HG02623 (cell line): ENCODE data around the gene RABGAP1L.

ENCODE experiments used
- ATAC-seq: cut with Tn5 transposase; IDR thresholded peaks from one replicate; pipeline ENCODE4 v1.9.1; 2021; ENCODE audit warnings: moderate library complexity; ENCODE audit not compliant: unreplicated experiment

RABGAP1L gene

GRCh38 chr1:174975764-174976163 lies 816.4 kb downstream of the RABGAP1L start:
- ATAC-seq, result no peak

- ATAC-seq, result no peak
Observed at GRCh38 chr1:174976436-174977108, 817.3 kb downstream of the RABGAP1L start.

- ATAC-seq, result no peak
Observed at GRCh38 chr1:174982971-174983689, 823.8 kb downstream of the RABGAP1L start.

GRCh38 chr1:174984952-174985351 lies 825.6 kb downstream of the RABGAP1L start:
- no peak for ATAC-seq

GRCh38 chr1:174988539-174988938 lies 829.2 kb downstream of the RABGAP1L start:
- ATAC-seq, result no peak

GRCh38 chr1:174988986-174989385 lies 829.7 kb downstream of the RABGAP1L start:
- ATAC-seq, result peak; percentile 51

- ATAC-seq, result no peak
Observed at GRCh38 chr1:174989536-174990220, 830.4 kb downstream of the RABGAP1L start.

GRCh38 chr1:174990382-174990999 lies 831.2 kb downstream of the RABGAP1L start:
- ATAC-seq, result no peak

GRCh38 chr1:174991473-174991872 lies 832.2 kb downstream of the RABGAP1L start:
- no peak for ATAC-seq

GRCh38 chr1:174995121-174995520 lies 835.8 kb downstream of the RABGAP1L start:
- no peak for ATAC-seq

- no peak for ATAC-seq
Observed at GRCh38 chr1:174995916-174996315, 836.6 kb downstream of the RABGAP1L start.

- no peak for ATAC-seq
Observed at GRCh38 chr1:174996476-174996875, 837.2 kb downstream of the RABGAP1L start.

GRCh38 chr1:174997041-174997440 lies 837.7 kb downstream of the RABGAP1L start:
- no peak for ATAC-seq

- no peak for ATAC-seq
Observed at GRCh38 chr1:174998569-174999215, 839.4 kb downstream of the RABGAP1L start.

- ATAC-seq, result peak; percentile 77
Observed at GRCh38 chr1:174999216-174999935, 840.1 kb downstream of the RABGAP1L start.

- no peak for ATAC-seq
Observed at GRCh38 chr1:174999936-175000696, 840.8 kb downstream of the RABGAP1L start, which contains the start of gene CACYBP. Gene CACYBP (plus strand): TSS chr1:174999947. CDS start chr1:175000181, 234 bp downstream.

- no peak for ATAC-seq
Observed at GRCh38 chr1:175000697-175001187, 841.4 kb downstream of the RABGAP1L start.

- ATAC-seq, result no peak
Observed at GRCh38 chr1:175002910-175003517, 843.7 kb downstream of the RABGAP1L start.

- ATAC-seq, result no peak
Observed at GRCh38 chr1:175003521-175003920, 844.2 kb downstream of the RABGAP1L start.
